CD4-positive, alpha-beta T cell treated with Interleukin-17A for 4 hours (primary cell): ENCODE measurements around the gene MXD4.
A peak's percentile ranks its signal among the peaks of the same experiment; 100 is the strongest.
"Not testable (repeated sequence)": the region's sequence is repeated elsewhere in the genome, so short reads cannot be mapped to it uniquely, and the experiment has no call there.

Experiments
- DNase-seq: peaks from one replicate; pipeline ENCODE4 v3.0.0-alpha.2; 2020; ENCODE audit warnings: mixed read lengths

The MXD4 gene

DNA sequence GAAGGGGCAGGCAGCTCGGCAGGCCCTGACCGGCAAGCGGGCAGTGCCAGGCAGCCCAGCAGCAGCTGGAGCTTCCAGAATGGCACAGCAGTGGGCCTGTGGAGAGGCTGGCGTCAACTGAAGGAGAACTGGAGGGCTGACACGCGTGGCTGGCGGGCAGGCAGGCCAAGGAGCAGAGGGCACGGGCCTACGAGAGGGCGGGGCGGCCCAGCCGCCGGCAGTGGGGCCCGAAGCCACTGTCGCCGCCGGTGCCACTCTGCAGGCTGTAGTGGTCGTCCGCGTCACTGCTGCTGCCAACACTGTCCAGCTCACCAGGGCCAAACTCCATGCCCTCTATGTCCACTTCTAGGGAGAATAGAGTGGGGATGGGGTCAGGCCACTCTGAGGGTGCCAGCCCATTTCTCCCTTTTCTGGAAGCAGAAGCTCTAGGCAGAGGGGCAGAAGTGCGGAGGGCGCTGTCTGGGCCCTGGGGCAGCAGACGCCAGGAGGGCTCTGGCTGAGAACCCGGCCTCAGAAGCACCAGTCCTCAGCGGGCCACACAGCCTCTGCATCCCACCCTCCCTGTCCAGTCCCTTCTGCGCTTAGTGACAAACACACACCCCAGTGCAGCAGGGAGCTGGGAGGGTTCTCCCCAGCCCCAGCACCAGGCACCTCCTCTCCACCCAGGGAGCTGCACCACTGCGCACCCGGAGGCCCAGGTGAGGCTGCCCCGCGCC lies 11.4 kb downstream of the MXD4 start:
- DNase-seq: no peak

GRCh38 chr4:2249526-2250356 lies 12.2 kb downstream of the MXD4 start:
- DNase-seq: no peak

- DNase-seq: no peak
These were observed 13.1 kb downstream of the MXD4 start for GRCh38 chr4:2248821-2249261.

- DNase-seq: peak; percentile 2
These were observed 13.7 kb downstream of the MXD4 start for GRCh38 chr4:2248044-2248780.

DNA sequence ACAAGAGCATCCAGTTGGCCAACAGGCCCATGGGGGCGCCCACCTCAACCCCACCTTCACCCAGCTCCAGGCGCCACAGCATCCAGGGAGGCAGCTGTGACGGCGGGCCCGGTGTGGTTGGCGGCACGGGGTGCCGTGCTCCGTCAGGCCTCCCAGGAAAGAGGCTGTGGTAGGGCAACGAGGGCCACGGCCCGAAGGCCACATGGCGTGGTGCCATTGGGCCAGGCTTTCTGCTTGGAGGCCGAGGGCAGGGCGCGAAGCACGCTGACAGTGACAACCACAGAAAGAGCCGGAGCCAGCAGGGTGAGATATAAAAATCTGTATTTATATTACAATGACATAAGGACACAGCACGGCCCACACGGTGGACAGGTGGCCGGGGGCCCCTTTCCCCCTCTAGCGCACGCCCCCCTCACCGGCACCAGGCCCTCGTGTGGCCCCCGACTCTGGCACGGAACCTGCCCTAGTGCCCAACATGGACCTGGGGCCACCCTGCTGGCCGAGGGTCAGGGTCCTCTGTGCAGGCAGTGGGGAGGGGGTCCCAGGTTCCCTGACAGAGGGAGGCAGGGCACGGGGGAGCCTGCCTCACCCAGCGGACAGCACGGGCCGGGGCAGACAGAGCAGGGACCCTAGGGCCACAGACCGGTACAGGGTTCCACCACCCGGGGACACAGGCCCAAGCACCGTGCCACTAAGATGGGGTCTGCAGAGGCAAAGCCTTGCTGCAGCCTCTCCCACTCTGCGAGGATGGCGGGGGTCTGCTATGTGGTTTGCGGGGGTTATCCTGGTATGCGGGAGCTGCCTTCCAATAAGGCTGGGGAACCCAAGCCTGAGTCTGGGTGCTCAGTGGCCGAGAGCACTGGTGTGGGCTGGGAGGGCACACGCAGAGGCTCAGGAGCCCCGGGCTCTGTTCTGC lies 14.5 kb downstream of the MXD4 start:
- DNase-seq: no peak

- peak; percentile 2 for DNase-seq
These were observed 15.4 kb downstream of the MXD4 start for GRCh38 chr4:2246384-2247127.

- no peak for DNase-seq
These were observed 16.1 kb downstream of the MXD4 start for GRCh38 chr4:2245787-2246275.

DNA sequence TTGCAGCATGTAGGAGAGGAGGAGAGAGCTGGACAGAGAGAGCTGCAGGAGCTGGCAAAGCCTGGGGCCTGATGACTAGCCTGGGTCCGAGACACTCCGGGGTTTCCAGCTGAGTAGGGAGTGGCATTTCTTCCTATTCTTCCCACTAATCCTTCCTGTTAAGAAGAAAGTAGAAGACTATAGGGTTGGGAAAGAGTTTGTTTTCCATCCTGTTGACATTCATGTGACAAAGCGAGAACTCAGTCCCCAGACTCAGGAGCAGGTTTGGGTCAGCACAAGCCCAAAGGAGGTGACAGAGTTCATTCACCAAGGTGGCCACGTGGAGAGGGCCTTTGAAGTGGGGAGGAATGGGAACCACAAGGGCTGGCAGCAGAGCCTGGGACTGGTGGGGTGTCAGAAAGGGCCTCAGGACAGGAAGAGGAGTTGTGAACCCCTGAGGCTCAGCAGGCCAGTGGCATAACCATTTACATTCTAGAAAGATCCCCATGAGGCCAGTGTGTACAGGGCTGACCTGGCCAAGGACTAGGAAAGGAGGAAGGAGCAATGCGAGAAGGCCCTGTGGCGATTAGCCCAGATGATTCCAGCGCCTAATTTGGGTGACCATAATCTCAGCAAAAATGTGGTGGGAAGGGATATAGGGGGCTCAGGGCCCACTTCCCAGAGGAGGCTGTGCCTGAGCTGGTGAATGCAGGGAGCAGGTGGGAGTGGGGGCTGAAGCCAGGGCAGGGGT lies 16.7 kb downstream of the MXD4 start:
- DNase-seq: no peak

GRCh38 chr4:2243681-2244380 lies 18.1 kb downstream of the MXD4 start:
- no peak for DNase-seq

DNA sequence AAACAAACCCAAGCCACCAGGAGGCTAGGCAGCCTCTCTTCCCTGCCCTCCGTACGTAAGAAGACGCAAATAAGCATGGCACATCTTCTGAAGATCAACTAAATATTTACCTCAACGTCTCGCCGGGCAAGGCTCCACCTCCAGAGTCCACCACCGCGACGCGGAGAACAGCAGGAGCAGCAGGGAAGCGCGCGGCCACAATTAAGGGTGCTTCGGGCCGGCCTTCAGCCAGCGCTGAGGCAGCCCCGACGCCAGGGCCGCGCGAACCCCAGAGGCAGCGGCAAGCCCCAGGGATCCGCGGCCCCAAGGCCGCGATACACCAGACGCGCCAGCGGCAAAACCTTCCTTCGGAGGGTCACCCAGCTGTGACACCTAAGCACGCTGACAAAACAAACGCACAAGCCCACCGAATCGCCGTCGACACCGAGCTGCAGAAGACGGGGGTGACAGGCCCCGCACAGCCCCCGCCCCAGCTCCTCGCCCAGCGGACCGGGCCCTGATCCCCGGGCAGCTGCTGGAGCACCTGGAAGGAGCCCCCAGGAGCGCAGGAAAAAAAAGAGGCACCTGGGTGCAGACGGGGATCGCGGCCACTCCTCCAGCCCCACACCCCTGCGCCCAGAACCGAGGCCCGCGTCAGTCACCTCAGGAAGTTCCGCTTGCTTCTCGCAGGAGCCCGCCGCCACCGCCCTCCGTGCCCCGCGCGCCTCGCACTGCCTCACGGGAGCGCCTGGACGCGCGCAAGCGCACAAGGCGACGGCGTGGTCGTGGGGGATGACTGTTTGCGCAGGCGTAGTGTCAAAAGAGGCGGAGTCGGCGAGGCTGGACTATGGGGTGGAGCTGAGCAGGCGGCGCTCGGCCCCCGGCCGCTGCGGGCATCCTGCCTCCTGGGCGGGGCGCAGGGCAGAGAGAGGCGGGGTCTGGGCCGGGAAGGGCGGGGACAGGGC lies 20.2 kb downstream of the MXD4 start, which contains the start of the genes HAUS3 and POLN:
Gene HAUS3, minus strand, starts transcription at position 712 of the 944 bp plus-strand sequence. CDS start 1,175 bp downstream, outside the sequence.
Gene POLN, minus strand, starts transcription at position 712 of the 944 bp plus-strand sequence. CDS start 12,890 bp downstream, outside the sequence.
- peak; percentile 100 for DNase-seq

DNA sequence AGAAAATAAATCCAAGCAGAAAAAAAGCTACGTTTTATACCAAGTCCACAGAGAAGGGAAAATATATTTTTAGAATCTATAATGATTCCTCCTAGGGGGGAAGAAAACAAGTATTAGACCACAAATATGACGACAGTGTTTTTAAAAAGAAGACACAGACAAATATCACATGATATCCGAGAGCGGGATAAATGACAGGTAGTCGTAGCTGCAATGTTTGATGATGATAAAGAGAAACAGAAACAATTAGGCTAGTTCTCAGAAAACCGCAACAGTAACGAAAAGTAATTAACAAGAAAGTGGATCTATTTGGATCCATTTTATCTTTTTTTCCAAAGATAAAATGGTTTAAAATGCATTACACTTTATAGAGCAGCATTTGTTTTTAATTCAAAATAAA lies 20.9 kb downstream of the MXD4 start:
- no peak for DNase-seq

DNA sequence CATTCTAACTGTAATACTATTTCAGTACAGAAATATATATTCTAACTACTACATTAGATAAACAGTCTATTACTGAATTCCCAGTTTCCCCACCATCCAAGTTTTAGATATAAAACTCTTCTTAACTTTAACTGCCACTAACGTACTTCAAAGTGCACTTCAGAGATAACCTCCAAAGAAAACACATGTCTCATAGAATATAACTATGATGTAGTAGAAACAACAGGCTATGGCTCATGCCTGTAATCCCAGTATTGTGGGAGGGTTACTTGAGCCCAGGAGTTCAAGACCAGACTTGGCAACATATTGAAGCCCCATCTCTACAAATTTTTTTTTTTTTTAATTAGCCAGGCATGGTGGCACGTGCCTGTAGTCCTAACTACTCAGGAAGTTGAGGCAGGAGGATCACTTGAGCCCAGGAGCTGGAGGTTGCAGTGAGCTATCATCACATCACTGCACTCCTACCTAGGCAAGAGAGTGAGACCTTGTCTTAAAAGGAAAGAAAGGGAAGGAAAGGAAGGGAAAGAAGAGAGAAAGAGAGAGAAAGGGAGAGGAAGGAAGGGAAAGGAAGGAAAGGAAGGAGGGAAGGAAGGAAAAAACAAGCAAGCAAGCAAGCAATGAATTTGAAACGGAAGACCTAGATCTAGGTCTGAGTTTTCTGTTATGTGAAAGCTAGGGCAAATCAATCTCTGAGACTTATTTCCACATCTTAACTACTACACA lies 24.8 kb downstream of the MXD4 start:
- DNase-seq: no peak

DNA sequence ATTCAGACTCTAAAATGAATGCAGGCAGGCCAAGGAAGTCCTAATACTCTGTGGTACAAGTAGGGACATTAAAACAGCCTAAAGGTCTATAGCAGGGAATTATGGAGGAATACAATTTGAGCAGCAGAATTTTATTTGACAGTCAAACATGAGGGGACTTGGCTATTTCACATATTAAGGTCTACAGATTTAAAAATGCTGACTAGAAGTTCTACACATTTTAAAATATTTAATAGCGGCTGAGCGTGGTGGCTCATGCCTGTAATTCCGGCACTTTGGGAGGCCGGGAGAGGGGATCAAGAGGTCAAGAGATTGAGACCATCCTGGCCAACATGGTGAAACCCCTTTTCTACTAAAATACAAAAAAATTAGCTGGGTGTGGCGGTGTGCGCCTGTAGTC lies 30.8 kb downstream of the MXD4 start:
- no peak for DNase-seq

DNA sequence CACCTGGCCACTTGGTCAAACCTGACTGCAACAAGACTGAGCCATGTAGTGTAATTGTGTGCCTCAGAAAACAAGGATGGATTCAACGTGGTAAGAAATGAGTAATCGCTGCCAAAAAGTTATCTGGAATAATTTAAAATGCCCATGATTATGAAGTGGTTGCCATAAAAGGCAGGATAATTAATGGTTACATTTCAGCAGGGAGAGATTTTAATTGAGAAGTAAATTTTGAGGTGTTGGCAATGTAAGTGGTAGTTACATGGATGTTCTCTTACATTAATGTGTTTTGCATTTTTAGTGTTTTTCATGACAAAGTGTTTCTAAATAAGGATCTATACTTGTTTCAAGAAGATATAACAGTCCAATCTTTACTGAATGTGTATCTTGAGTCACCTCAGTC lies 35.6 kb downstream of the MXD4 start:
- DNase-seq: no peak

DNA sequence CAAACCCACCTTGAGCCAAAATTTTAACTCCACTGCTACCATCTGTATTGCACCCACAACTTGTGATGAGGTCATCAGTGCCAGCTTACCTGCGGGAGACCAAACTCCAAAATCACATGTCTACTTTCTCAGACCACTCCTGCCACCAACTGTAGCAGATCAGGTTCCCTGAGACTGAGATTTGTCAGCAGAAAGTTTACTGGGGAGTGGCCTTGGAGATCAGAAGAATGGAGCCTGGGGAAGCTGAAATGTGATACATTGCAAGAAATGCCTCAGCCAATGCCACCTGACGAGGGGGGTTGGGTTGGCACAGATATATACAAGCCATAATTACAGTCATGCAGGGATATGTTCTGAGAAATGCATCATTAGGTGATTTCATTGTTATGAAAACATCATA lies 39.1 kb downstream of the MXD4 start:
- DNase-seq: no peak

- not testable (repeated sequence) for DNase-seq
These were observed 40.5 kb downstream of the MXD4 start for GRCh38 chr4:2221378-2221777.

- DNase-seq: peak; percentile 85
These were observed 41.8 kb downstream of the MXD4 start for GRCh38 chr4:2220016-2220630.
